H1 (cell line): ENCODE measurements around the gene CRNN. TPM values are rescaled to one million over a fixed set of nuclear protein-coding genes. Genes with fewer than 3 reads are reported as not detected.

Experiments
- CHD2 ChIP-seq: IDR thresholded peaks from 2 replicates; pipeline ENCODE4 v1.6.1; 2012; ENCODE audit warnings: low read length, improper control_type of control experiment
- JUND ChIP-seq: IDR thresholded peaks from 2 replicates; pipeline ENCODE4 v1.6.1; 2011; ENCODE audit warnings: mild to moderate bottlenecking, improper control_type of control experiment, low read length
- SIRT6 ChIP-seq: IDR thresholded peaks from one replicate; pipeline ENCODE4 v1.7.1; 2012; ENCODE audit warnings: low read length, inconsistent platforms
- polyA plus RNA-seq, 7 experiments: library from polyadenylated mRNA; depleted of rRNA in 3 of 7; stranded (reverse) in 5 of 7; unstranded in 2 of 7; fragments of >200 nt in 5 of 7; fragments of 200-250 nt in 2 of 7; gene quantifications; 1 replicate in 5 of 7; 2 replicates in 1 of 7; 4 replicates in 1 of 7; pipeline versions ENCODE4 v1.2.1 to v1.2.3, GENCODE V29; 2011 to 2013; ENCODE audit warnings: missing spikeins in 2 of 7, mixed read lengths in 2 of 7
- total RNA-seq: library from RNA; stranded (reverse); fragmentation: NEBNext Ultra II Directional; extraction: Animal tissue kit (Norgen Biotek cat#: 25700); gene quantifications from 2 replicates; pipeline ENCODE4 v1.2.1, GENCODE V29; 2021

Gene CRNN
- total and polyA plus RNA-seq, 2 of the 8 experiments (the other 6 are each of a cell fraction or from before 2014, with no cell fraction given), result not detected

GRCh38 chr1:152426731-152427130 is 12.7 kb upstream of the CRNN start (continued):
- TF ChIP-seq SIRT6 (no peak), CHD2 (no peak), JUND (no peak)
